Fibroblast of pulmonary artery (primary cell): ENCODE data around the gene CYP3A4.
"Not testable (repeated sequence)": the region's sequence is repeated elsewhere in the genome, so short reads cannot be mapped to it uniquely, and the experiment has no call there.

Source experiments
- DNase-seq: peaks from one replicate; pipeline ENCODE4 v3.0.0-alpha.2; 2010; ENCODE audit warnings: low read depth
- H3K4me3 ChIP-seq: replicated peaks from 2 replicates; pipeline ENCODE4 v1.5.1; 2011; ENCODE audit warnings: low read depth, mild to moderate bottlenecking, control low read depth, low read length, moderate library complexity
- CTCF ChIP-seq: IDR thresholded peaks from 2 replicates; pipeline ENCODE4 v1.5.1; 2011; ENCODE audit warnings: mild to moderate bottlenecking, control low read depth, low read length, inconsistent platforms; ENCODE audit errors: missing control alignments

The CYP3A4 gene

GRCh38 chr7:99767662-99768061, 16.3 kb downstream of the CYP3A4 start:
- no peak for TF ChIP-seq CTCF
- no peak for DNase-seq
- no peak overlapping the region for H3K4me3 ChIP-seq

- no peak overlapping the region for H3K4me3 ChIP-seq
- TF ChIP-seq CTCF: no peak
- no peak for DNase-seq
Observed at GRCh38 chr7:99766484-99767099, 17.4 kb downstream of the CYP3A4 start.

GRCh38 chr7:99764478-99764877, 19.5 kb downstream of the CYP3A4 start:
- no peak for DNase-seq
- no peak overlapping the region for H3K4me3 ChIP-seq
- no peak for TF ChIP-seq CTCF

- DNase-seq: peak; percentile 39
- H3K4me3 ChIP-seq: no peak overlapping the region
- no peak for TF ChIP-seq CTCF
Observed at GRCh38 chr7:99762680-99763327, 21.2 kb downstream of the CYP3A4 start.

GRCh38 chr7:99755085-99755484, 28.9 kb downstream of the CYP3A4 start:
- DNase-seq: no peak
- no peak overlapping the region for H3K4me3 ChIP-seq
- TF ChIP-seq CTCF: no peak

GRCh38 chr7:99752356-99752755, 31.6 kb downstream of the CYP3A4 start:
- H3K4me3 ChIP-seq: no peak overlapping the region
- TF ChIP-seq CTCF: no peak
- no peak for DNase-seq

GRCh38 chr7:99751322-99752052, 32.5 kb downstream of the CYP3A4 start:
- H3K4me3 ChIP-seq, DNase-seq: not testable (repeated sequence)
